Measurements from ENCODE around the gene UST. TPM values are rescaled to one million over a fixed set of nuclear protein-coding genes. Genes with fewer than 3 reads are reported as not detected.

UST gene
- total and polyA plus RNA-seq, 3 donors from 2014 or later: 14.9 to 16.0 (median 14.9) TPM

- no peak for DNase-seq
- H3K27me3 ChIP-seq: no peaks in the 10 kb centered on the region
- intact Hi-C loops (cut with DNase I; ENCODE audit: low total_unique reads): loop anchor here (10.0 kb wide), 1 partner anchor 340 kb away; no protein-coding TSS in a partner anchor
- H3K4me1 ChIP-seq: peaks cover 6% of the 10 kb centered on the region
- H3K27ac ChIP-seq: no peak overlapping the region
- no peaks in the 10 kb centered on the region for H3K36me3 ChIP-seq (ENCODE audit: low read depth, missing control alignments)
- H3K4me3 ChIP-seq: no peak overlapping the region
- H3K9me3 ChIP-seq: no peaks in the 10 kb centered on the region
- TF ChIP-seq CTCF (IDR thresholded peaks at IDR 0.05): no peak
- TF ChIP-seq POLR2A (IDR thresholded peaks at IDR 0.05): no peak
- WGBS, 2 donors: 72 to 87% methylated on average over 6 of the region's 6 CpGs
These were observed 338.2 kb downstream of the UST start for GRCh38 chr6:149084808-149085556.

GRCh38 chr6:149085557-149085938, 338.7 kb downstream of the UST start:
- no peak for DNase-seq
- Histone ChIP-seq H3K27me3 (no peaks in the 10 kb centered on the region), H3K36me3 (ENCODE audit: low read depth, missing control alignments) (no peaks in the 10 kb centered on the region), H3K9me3 (no peaks in the 10 kb centered on the region), H3K4me1 (peaks cover 2% of the 10 kb centered on the region), H3K27ac (no peak overlapping the region), H3K4me3 (no peak overlapping the region)
- intact Hi-C loops (cut with DNase I; ENCODE audit: low total_unique reads): loop anchor here (10.0 kb wide), 1 partner anchor 339 kb away; no protein-coding TSS in a partner anchor
- no peak for TF ChIP-seq POLR2A (IDR thresholded peaks at IDR 0.05)
- no peak for TF ChIP-seq CTCF (IDR thresholded peaks at IDR 0.05)

- no peaks in the 10 kb centered on the region for H3K9me3 ChIP-seq
- H3K27ac ChIP-seq: no peak overlapping the region
- TF ChIP-seq POLR2A (IDR thresholded peaks at IDR 0.05) (no peak), CTCF (IDR thresholded peaks at IDR 0.05) (no peak)
- H3K36me3 ChIP-seq (ENCODE audit: low read depth, missing control alignments): no peaks in the 10 kb centered on the region
- no peaks in the 10 kb centered on the region for H3K27me3 ChIP-seq
- WGBS, 2 donors: 74 to 87% methylated on average over 3 of the region's 3 CpGs
- H3K4me1 ChIP-seq: no peaks in the 10 kb centered on the region
- no peak overlapping the region for H3K4me3 ChIP-seq
- intact Hi-C loops (cut with DNase I; ENCODE audit: low total_unique reads): loop anchor here (10.0 kb wide), 1 partner anchor 338 kb away; no protein-coding TSS in a partner anchor
- no peak for DNase-seq
These were observed 339.5 kb downstream of the UST start for GRCh38 chr6:149086363-149086762.

GRCh38 chr6:149087898-149088297, 341.1 kb downstream of the UST start:
- no peak overlapping the region for H3K27ac ChIP-seq
- no peak for DNase-seq
- TF ChIP-seq CTCF (IDR thresholded peaks at IDR 0.05): no peak
- no peak for TF ChIP-seq POLR2A (IDR thresholded peaks at IDR 0.05)
- 76 to 93% methylated on average over 6 of the region's 6 CpGs for WGBS, 2 donors
- intact Hi-C loops (cut with DNase I; ENCODE audit: low total_unique reads): loop anchor here (10.0 kb wide), 1 partner anchor 337 kb away; no protein-coding TSS in a partner anchor
- H3K9me3 ChIP-seq: no peaks in the 10 kb centered on the region
- H3K4me1 ChIP-seq: no peaks in the 10 kb centered on the region
- no peak overlapping the region for H3K4me3 ChIP-seq
- H3K27me3 ChIP-seq: no peaks in the 10 kb centered on the region
- H3K36me3 ChIP-seq (ENCODE audit: low read depth, missing control alignments): no peaks in the 10 kb centered on the region

GRCh38 chr6:149088361-149088760, 341.5 kb downstream of the UST start:
- WGBS, 2 donors: 63 to 94% methylated on average over 9 of the region's 9 CpGs
- Histone ChIP-seq H3K4me1 (no peaks in the 10 kb centered on the region), H3K4me3 (no peak overlapping the region), H3K36me3 (ENCODE audit: low read depth, missing control alignments) (no peaks in the 10 kb centered on the region), H3K27me3 (no peaks in the 10 kb centered on the region), H3K27ac (no peak overlapping the region), H3K9me3 (no peaks in the 10 kb centered on the region)
- no peak for DNase-seq
- intact Hi-C loops (cut with DNase I; ENCODE audit: low total_unique reads): loop anchor here (10.0 kb wide), 1 partner anchor 336 kb away; no protein-coding TSS in a partner anchor
- TF ChIP-seq CTCF (IDR thresholded peaks at IDR 0.05): no peak
- no peak for TF ChIP-seq POLR2A (IDR thresholded peaks at IDR 0.05)
